HEK293 (cell line): Measurements from ENCODE around the gene KLHL12.

ENCODE experiments used
- HOXA7 ChIP-seq: sonication (generic); formaldehyde crosslinking; IDR thresholded peaks from 2 replicates; pipeline ENCODE4 v1.8.1; 2022; ENCODE audit warnings: missing genetic modification reagents, borderline replicate concordance
- HOXC10 ChIP-seq: sonication (generic); formaldehyde crosslinking; IDR thresholded peaks from 2 replicates; pipeline ENCODE4 v1.8.1; 2023; ENCODE audit warnings: mild to moderate bottlenecking, missing genetic modification reagents
- KLF1 ChIP-seq: fragments of 450-650 bp; formaldehyde crosslinking; IDR thresholded peaks from 2 replicates; pipeline ENCODE4 v1.5.1; 2016; ENCODE audit warnings: missing biosample characterization, missing genetic modification characterization
- KLF9 ChIP-seq: fragments of 450-650 bp; formaldehyde crosslinking; IDR thresholded peaks from 2 replicates; pipeline ENCODE4 v1.5.1; 2016; ENCODE audit warnings: missing biosample characterization, missing genetic modification characterization, low read depth
- OVOL3 ChIP-seq: fragments of 450-650 bp; formaldehyde crosslinking; IDR thresholded peaks from 2 replicates; pipeline ENCODE4 v1.5.1; 2016; ENCODE audit warnings: missing biosample characterization, missing genetic modification characterization
- PRDM1 ChIP-seq: fragments of 450-650 bp; formaldehyde crosslinking; IDR thresholded peaks from 2 replicates; pipeline ENCODE4; 2016; ENCODE audit warnings: missing biosample characterization, missing genetic modification characterization
- SCRT1 ChIP-seq: fragments of 450-650 bp; formaldehyde crosslinking; IDR thresholded peaks from 2 replicates; pipeline ENCODE4 v1.5.1; 2016; ENCODE audit warnings: missing biosample characterization, missing genetic modification characterization, borderline replicate concordance
- TCF7L2 ChIP-seq: IDR thresholded peaks from 2 replicates; pipeline ENCODE4 v1.6.1; 2011; ENCODE audit warnings: low read depth, mild to moderate bottlenecking, inconsistent platforms, low read length, moderate library complexity, borderline replicate concordance
- YY1 ChIP-seq: fragments of 450-650 bp; formaldehyde crosslinking; IDR thresholded peaks from 2 replicates; pipeline ENCODE4 v1.5.1; 2018; ENCODE audit warnings: missing biosample characterization, missing genetic modification characterization
- ZBTB20 ChIP-seq: fragments of 450-650 bp; formaldehyde crosslinking; IDR thresholded peaks from 2 replicates; pipeline ENCODE4 v1.5.1; 2016; ENCODE audit warnings: missing biosample characterization, missing genetic modification characterization
- ZBTB49 ChIP-seq: fragments of 450-650 bp; formaldehyde crosslinking; IDR thresholded peaks from 2 replicates; pipeline ENCODE4 v1.5.1; 2016; ENCODE audit warnings: missing biosample characterization, missing genetic modification characterization, low read depth
- ZBTB6 ChIP-seq: fragments of 450-650 bp; formaldehyde crosslinking; IDR thresholded peaks from 2 replicates; pipeline ENCODE4 v1.5.1; 2017; ENCODE audit warnings: missing biosample characterization, missing genetic modification characterization
- ZNF138 ChIP-seq: fragments of 450-650 bp; formaldehyde crosslinking; IDR thresholded peaks from 2 replicates; pipeline ENCODE4 v1.5.1; 2016; ENCODE audit warnings: missing biosample characterization, missing genetic modification characterization, borderline replicate concordance
- ZNF140 ChIP-seq: fragments of 450-650 bp; formaldehyde crosslinking; IDR thresholded peaks from 2 replicates; pipeline ENCODE4 v1.5.1; 2016; ENCODE audit warnings: missing biosample characterization, missing genetic modification characterization
- ZNF157 ChIP-seq: fragments of 450-650 bp; formaldehyde crosslinking; IDR thresholded peaks from 2 replicates; pipeline ENCODE4 v1.5.1; 2016; ENCODE audit warnings: missing biosample characterization, missing genetic modification characterization
- ZNF169 ChIP-seq: fragments of 450-650 bp; formaldehyde crosslinking; IDR thresholded peaks from 2 replicates; pipeline ENCODE4 v1.5.1; 2016; ENCODE audit warnings: missing biosample characterization, missing genetic modification characterization
- ZNF174 ChIP-seq: fragments of 450-650 bp; formaldehyde crosslinking; IDR thresholded peaks from 2 replicates; pipeline ENCODE4 v1.5.0; 2017; ENCODE audit warnings: missing biosample characterization, mild to moderate bottlenecking, missing genetic modification characterization
- ZNF19 ChIP-seq: fragments of 450-650 bp; formaldehyde crosslinking; IDR thresholded peaks from 2 replicates; pipeline ENCODE4; 2016; ENCODE audit warnings: missing biosample characterization, missing genetic modification characterization, low read depth
- ZNF202 ChIP-seq: fragments of 450-650 bp; formaldehyde crosslinking; IDR thresholded peaks from 2 replicates; pipeline ENCODE4 v1.5.1; 2016; ENCODE audit warnings: missing biosample characterization, missing genetic modification characterization, borderline replicate concordance
- ZNF248 ChIP-seq: fragments of 450-650 bp; formaldehyde crosslinking; IDR thresholded peaks from 2 replicates; pipeline ENCODE4 v1.5.1; 2017; ENCODE audit warnings: missing biosample characterization, missing genetic modification characterization
- ZNF341 ChIP-seq: fragments of 450-650 bp; formaldehyde crosslinking; IDR thresholded peaks from 2 replicates; pipeline ENCODE4; 2016; ENCODE audit warnings: low read depth, missing biosample characterization, missing genetic modification characterization
- ZNF362 ChIP-seq: fragments of 450-650 bp; formaldehyde crosslinking; IDR thresholded peaks from 2 replicates; pipeline ENCODE4 v1.5.1; 2016; ENCODE audit warnings: missing biosample characterization, missing genetic modification characterization
- ZNF391 ChIP-seq: fragments of 450-650 bp; formaldehyde crosslinking; IDR thresholded peaks from 2 replicates; pipeline ENCODE4 v1.5.1; 2016; ENCODE audit warnings: low read depth, missing biosample characterization, missing genetic modification characterization, borderline replicate concordance
- ZNF394 ChIP-seq: fragments of 450-650 bp; formaldehyde crosslinking; IDR thresholded peaks from 2 replicates; pipeline ENCODE4 v1.5.1; 2016; ENCODE audit warnings: missing biosample characterization, missing genetic modification characterization, mild to moderate bottlenecking, moderate library complexity, borderline replicate concordance
- ZNF449 ChIP-seq: fragments of 450-650 bp; formaldehyde crosslinking; IDR thresholded peaks from 2 replicates; pipeline ENCODE4 v1.5.1; 2017; ENCODE audit warnings: missing biosample characterization, mild to moderate bottlenecking, missing genetic modification characterization, moderate library complexity
- ZNF518A ChIP-seq: fragments of 450-650 bp; formaldehyde crosslinking; conservative IDR thresholded peaks from 2 replicates; pipeline ENCODE4 v1.5.1; 2016; ENCODE audit warnings: low read depth, missing biosample characterization, missing genetic modification characterization
- ZNF600 ChIP-seq: fragments of 450-650 bp; formaldehyde crosslinking; IDR thresholded peaks from 2 replicates; pipeline ENCODE4 v1.5.1; 2016; ENCODE audit warnings: missing biosample characterization, missing genetic modification characterization
- ZNF623 ChIP-seq: fragments of 450-650 bp; formaldehyde crosslinking; IDR thresholded peaks from 2 replicates; pipeline ENCODE4 v1.5.1; 2016; ENCODE audit warnings: missing biosample characterization, missing genetic modification characterization
- ZNF629 ChIP-seq: fragments of 450-650 bp; formaldehyde crosslinking; IDR thresholded peaks from 2 replicates; pipeline ENCODE4 v1.5.1; 2017; ENCODE audit warnings: missing biosample characterization, missing genetic modification characterization
- ZNF660 ChIP-seq: fragments of 450-650 bp; IDR thresholded peaks from 2 replicates; pipeline ENCODE4 v1.5.1; 2018; ENCODE audit warnings: missing biosample characterization, mild to moderate bottlenecking, missing genetic modification characterization
- ZNF664 ChIP-seq: fragments of 450-650 bp; formaldehyde crosslinking; IDR thresholded peaks from 2 replicates; pipeline ENCODE4 v1.5.1; 2016; ENCODE audit warnings: missing biosample characterization, missing genetic modification characterization
- ZNF785 ChIP-seq: fragments of 450-650 bp; formaldehyde crosslinking; IDR thresholded peaks from 2 replicates; pipeline ENCODE4 v1.5.1; 2016; ENCODE audit warnings: missing biosample characterization, missing genetic modification characterization

The KLHL12 gene

GRCh38 chr1:202959276-202959620, 32.2 kb upstream of the KLHL12 start (continued):
- TF ChIP-seq ZBTB49 (tag by site-specific recombination) (no peak), ZNF341 (tag by site-specific recombination) (no peak), ZNF174 (tag by site-specific recombination) (no peak), ZNF391 (no peak; the same call in 1 of the 2 replicates), ZNF248 (tag by site-specific recombination) (no peak), ZNF202 (tag by site-specific recombination) (no peak), PRDM1 (peak; percentile 88), OVOL3 (tag by site-specific recombination) (no peak), ZNF157 (tag by site-specific recombination) (no peak), KLF1 (no peak), ZNF19 (tag by site-specific recombination) (no peak), HOXA7 (CRISPR knock-in tag) (no peak), HOXC10 (no peak), ZNF785 (tag by site-specific recombination) (no peak), YY1 (tag by site-specific recombination) (no peak), TCF7L2 (no peak), ZNF138 (tag by site-specific recombination) (no peak), ZBTB20 (tag by site-specific recombination) (no peak; the same call in 1 of the 2 replicates), ZNF600 (0 out of 2 replicates have a peak, but pooled peaks have one; percentile 44), ZNF664 (tag by site-specific recombination) (0 out of 2 replicates have a peak, but pooled peaks have one; percentile 22), ZNF362 (tag by site-specific recombination) (no peak), ZBTB6 (tag by site-specific recombination) (peak; percentile 99), ZNF140 (no peak), ZNF623 (tag by site-specific recombination) (no peak), ZNF518A (tag by site-specific recombination) (no peak), ZNF449 (no peak), ZNF169 (no peak), ZNF629 (tag by site-specific recombination) (peak; percentile 79), ZNF660 (peak; percentile 72; the same call in 1 of the 2 replicates), ZNF394 (tag by site-specific recombination) (no peak), SCRT1 (tag by site-specific recombination) (peak; percentile 78), KLF9 (tag by site-specific recombination) (no peak)
